NB4 (cell line): Measurements from ENCODE around the gene RNF214.
"Not testable (repeated sequence)": the region's sequence is repeated elsewhere in the genome, so short reads cannot be mapped to it uniquely, and the experiment has no call there.

Experiments
- DNase-seq: peaks from one replicate; pipeline ENCODE4 v3.0.0; 2010; ENCODE audit warnings: low read depth
- H3K4me3 ChIP-seq: one replicate; pipeline ENCODE4 v1.5.1; 2011; ENCODE audit warnings: mild to moderate bottlenecking, low read depth, low read length, moderate library complexity
- MYC ChIP-seq: IDR thresholded peaks from 2 replicates; pipeline ENCODE4 v1.6.1; 2011; ENCODE audit warnings: low read depth, low read length
- POLR2A ChIP-seq: IDR thresholded peaks from 2 replicates; pipeline ENCODE4 v1.6.1; 2011; ENCODE audit warnings: mild to moderate bottlenecking; ENCODE audit not compliant: insufficient read length; ENCODE audit errors: extremely low read depth
- TF ChIP-seq, protein P1 (sequence below): IDR thresholded peaks from one replicate; pipeline ENCODE4 v1.5.1; 2012; ENCODE audit warnings: low read depth, low read length
- TF ChIP-seq, protein P2 (sequence below): IDR thresholded peaks from 2 replicates; pipeline ENCODE4 v1.6.1; 2011; ENCODE audit warnings: low read depth, low read length

RNF214 gene

GRCh38 chr11:117259417-117259816 is 26.9 kb downstream of the RNF214 start:
- no peak for DNase-seq
- no peak overlapping the region for H3K4me3 ChIP-seq
- TF ChIP-seq MYC (no peak), POLR2A (no peak)
- TF ChIP-seq, protein P1, sequence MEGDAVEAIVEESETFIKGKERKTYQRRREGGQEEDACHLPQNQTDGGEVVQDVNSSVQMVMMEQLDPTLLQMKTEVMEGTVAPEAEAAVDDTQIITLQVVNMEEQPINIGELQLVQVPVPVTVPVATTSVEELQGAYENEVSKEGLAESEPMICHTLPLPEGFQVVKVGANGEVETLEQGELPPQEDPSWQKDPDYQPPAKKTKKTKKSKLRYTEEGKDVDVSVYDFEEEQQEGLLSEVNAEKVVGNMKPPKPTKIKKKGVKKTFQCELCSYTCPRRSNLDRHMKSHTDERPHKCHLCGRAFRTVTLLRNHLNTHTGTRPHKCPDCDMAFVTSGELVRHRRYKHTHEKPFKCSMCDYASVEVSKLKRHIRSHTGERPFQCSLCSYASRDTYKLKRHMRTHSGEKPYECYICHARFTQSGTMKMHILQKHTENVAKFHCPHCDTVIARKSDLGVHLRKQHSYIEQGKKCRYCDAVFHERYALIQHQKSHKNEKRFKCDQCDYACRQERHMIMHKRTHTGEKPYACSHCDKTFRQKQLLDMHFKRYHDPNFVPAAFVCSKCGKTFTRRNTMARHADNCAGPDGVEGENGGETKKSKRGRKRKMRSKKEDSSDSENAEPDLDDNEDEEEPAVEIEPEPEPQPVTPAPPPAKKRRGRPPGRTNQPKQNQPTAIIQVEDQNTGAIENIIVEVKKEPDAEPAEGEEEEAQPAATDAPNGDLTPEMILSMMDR, result no peak
- TF ChIP-seq, protein P2, sequence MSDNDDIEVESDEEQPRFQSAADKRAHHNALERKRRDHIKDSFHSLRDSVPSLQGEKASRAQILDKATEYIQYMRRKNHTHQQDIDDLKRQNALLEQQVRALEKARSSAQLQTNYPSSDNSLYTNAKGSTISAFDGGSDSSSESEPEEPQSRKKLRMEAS, result no peak

DNA sequence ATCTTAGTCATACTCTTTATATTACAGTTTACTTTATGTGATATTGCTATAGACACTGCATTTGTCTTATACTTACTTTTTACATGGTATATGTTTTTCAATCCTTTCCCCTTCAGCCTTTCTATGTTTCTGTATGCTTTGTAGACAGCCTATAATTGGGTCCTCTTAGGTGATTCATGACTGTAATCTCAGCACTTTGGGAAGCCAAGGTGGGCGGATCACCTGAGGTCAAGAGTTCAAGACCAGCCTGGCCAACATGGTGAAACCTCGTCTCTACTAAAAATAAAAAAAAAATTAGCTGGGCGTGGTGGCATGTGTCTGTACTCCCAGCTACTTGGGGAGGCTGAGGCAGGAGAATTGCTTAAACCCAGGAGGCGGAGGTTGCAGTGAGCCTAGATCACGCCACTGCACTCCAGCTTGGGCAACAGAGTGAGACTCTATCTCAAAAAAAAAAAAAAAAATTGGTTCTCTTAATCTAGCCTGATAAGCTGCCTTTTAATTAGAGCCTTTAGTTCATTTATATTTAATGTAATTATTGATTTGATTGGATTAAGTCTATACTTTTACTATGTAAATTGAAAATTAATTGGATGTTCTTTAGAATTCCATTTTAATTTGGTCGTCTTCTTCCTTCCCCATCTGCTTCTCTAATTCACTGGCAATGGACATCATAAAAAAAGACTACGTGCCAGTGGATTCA is 32.3 kb downstream of the RNF214 start:
- DNase-seq, H3K4me3 ChIP-seq: not testable (repeated sequence)

DNA sequence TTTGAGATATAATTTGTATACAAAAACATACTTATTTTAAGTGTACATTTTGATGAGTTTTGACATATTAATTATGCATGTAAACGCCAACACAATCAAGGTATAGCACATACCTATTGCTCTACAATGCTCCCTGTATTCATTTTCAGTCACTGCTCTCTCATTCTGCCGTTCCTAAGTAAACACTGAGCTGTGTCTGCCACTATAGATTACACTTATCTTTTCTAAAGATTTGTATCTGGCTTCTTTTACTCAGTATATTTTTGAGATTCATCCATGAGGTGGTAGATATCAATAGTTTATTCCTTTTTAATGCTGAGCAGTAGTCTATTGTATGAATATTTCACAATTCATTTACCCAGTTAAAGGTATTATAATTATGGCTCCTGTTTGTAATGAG is 33.3 kb downstream of the RNF214 start:
- H3K4me3 ChIP-seq, result no peak overlapping the region
- no peak for DNase-seq
- TF ChIP-seq, protein P2, result no peak
- TF ChIP-seq POLR2A (no peak), MYC (no peak)
- TF ChIP-seq, protein P1, result no peak

DNA sequence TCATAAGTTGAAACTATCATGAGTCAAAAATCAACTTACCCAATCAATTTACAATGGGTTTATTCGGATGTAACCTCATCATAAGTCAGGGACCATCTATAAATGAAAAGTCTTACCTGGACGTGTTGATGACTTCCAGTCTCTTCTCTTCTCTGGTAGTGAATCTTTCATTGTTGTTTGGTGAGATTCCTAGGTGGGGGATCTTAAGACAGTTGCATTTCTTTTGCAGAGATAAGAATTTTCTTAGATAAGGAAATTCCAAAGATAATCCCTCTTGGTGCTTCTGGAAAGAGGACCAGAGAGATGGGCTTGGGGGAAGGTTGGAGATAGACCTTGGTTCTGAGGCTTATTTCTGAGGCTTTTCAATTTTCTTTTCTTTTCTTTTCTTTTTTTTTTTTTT is 37.4 kb downstream of the RNF214 start:
- H3K4me3 ChIP-seq, result no peak overlapping the region
- no peak for DNase-seq
- TF ChIP-seq, protein P1, result no peak
- TF ChIP-seq POLR2A (no peak), MYC (no peak)
- TF ChIP-seq, protein P2, result no peak

- no peak for TF ChIP-seq MYC
- TF ChIP-seq, protein P1, result no peak
- TF ChIP-seq, protein P2, result no peak
- TF ChIP-seq POLR2A, result no peak
- no peak overlapping the region for H3K4me3 ChIP-seq
- DNase-seq, result no peak
These were observed 38.7 kb downstream of the RNF214 start for GRCh38 chr11:117271208-117271607.

- TF ChIP-seq, protein P2, result peak; percentile 42; the same call in 1 of the 2 replicates
- not testable (repeated sequence) for H3K4me3 ChIP-seq
- DNase-seq, result peak; percentile 94
These were observed 39.7 kb downstream of the RNF214 start for GRCh38 chr11:117272175-117272574.
